RCC 7860 (cell line): ENCODE data around the gene NCAM1.

Experiments used
- DNase-seq: peaks from one replicate; pipeline ENCODE4 v3.0.0-alpha.2; 2015; ENCODE audit warnings: low spot score
- FAIRE-seq: peaks from 2 replicates; lab custom pipeline; 2012; peaks lifted over from hg19 to GRCh38; lab: Jason Lieb, UNC

The NCAM1 gene

DNA sequence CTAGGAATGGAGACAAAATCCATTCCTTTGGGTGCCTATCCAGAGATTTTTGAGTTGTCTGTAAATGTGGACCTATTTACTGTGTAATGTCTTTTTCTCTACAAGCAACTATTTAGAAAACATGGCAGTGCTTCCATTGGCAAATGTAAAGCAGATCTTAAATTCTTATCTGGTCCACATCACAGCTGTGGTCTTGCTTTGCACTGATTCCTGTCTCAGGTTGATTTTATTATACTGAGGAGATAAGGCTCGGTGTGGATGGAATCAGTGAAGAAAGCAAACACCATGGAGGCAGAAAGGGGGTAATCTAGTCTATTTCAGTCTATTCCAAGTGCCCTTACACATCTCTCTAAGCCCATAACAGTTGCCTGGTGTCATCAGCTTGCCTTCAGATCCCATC lies 160.5 kb downstream of the NCAM1 start:
- DNase-seq: no peak
- no peak for FAIRE-seq

GRCh38 chr11:113124006-113124405 lies 162.8 kb downstream of the NCAM1 start:
- DNase-seq: no peak
- no peak for FAIRE-seq

DNA sequence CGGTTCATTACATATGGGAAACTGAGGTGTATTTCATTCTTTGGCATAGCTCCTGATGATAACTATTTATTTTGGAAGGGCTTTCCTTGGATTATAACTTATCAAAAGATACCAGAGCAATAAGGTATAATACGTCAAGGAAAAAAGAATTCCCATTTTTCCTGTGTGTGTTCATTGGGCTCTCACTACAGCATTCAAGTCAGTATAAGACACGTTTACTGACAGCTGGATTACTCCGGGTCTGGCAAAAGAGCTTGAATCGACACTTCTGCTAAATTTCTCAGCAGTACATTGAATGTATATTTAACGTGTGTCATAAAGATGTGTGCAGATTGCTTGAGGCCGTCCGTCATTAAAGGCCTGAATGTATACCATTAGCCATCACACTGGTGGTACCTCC lies 163.4 kb downstream of the NCAM1 start:
- no peak for DNase-seq
- no peak for FAIRE-seq

DNA sequence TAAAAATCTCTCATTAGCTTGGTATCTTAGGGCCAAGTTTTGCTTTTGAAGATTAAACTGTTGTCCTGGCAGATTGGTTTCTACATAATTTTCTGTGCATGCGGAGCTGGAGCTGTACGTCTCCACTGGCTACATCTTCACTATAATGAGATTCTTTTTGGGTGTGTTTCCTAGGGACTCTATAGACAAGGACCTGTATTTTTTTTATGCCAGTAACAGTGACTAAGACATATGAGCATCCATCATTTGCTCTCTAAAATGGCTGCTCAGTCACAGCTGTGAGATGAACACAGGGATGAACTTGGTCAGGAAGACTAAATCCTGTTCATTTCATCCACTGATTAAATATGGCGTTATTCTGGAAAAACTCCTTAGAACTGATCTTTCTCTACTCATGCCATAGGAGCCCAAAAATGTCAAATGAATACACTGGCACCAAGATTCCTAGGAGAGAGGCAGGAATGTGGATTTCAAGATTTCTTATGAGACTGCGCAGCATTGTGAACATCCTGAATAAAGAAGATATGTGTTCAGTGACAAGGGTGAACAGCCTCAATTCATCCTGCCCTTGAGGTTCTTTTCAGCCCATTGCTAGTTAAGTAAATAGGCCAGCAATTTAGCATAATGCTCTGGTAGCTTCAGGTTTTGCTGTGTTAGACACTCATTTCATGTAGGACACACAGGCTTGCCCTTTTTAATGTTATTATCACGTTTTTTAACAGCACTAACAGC lies 168.2 kb downstream of the NCAM1 start:
- DNase-seq (no peak), FAIRE-seq (no peak)

- no peak for DNase-seq
- FAIRE-seq: no peak
These were observed 170.0 kb downstream of the NCAM1 start for GRCh38 chr11:113131036-113131775.

DNA sequence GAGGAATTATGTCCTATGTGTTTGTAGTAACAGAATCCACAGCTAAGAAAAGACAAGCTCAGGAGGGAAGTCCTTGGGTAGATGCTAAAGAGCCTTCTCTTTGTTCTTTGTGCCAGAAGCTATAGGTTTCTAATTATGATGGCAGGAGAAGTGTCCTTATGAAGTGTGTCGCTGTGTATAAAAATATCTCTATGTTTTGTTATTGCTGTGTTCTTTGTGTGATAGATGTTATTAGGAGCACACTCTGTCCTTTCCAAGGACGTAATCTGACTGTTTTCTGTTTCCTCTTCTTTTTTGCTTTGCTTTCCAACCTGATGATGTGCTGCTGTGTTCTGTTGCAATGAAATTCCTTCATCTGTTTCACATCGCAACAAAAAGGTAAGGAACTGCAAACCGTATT lies 171.9 kb downstream of the NCAM1 start:
- FAIRE-seq (no peak), DNase-seq (no peak)

- DNase-seq (no peak), FAIRE-seq (no peak)
These were observed 173.4 kb downstream of the NCAM1 start for GRCh38 chr11:113134626-113135025.

GRCh38 chr11:113137713-113138529 lies 176.7 kb downstream of the NCAM1 start:
- no peak for FAIRE-seq
- no peak for DNase-seq

GRCh38 chr11:113138731-113139130 lies 177.5 kb downstream of the NCAM1 start:
- DNase-seq (no peak), FAIRE-seq (no peak)

GRCh38 chr11:113141010-113141409 lies 179.8 kb downstream of the NCAM1 start:
- no peak for FAIRE-seq
- no peak for DNase-seq

DNA sequence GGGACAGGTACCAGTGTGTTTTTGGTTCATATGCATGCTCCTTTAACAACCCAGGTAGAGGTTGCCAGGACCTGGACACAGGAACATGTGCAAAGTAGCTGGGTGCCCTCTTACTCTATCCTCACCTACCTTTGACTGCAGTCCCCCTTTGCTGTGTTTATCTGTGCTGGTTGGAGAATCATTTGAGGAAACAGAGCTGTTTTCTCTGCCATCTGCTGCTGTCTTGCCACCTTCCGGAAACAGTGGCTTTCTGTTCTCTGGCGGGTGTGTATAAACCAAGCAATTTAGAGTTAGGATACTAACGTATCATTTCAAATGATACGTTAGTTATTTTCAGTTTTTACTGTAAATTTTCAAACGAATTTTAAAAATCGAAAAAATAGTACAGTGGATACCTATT lies 181.3 kb downstream of the NCAM1 start:
- FAIRE-seq: no peak

GRCh38 chr11:113147249-113147648 lies 186.0 kb downstream of the NCAM1 start:
- FAIRE-seq (no peak), DNase-seq (no peak)

More for the DNA sequence above, 181.3 kb downstream of the NCAM1 start:
- no peak for DNase-seq

- DNase-seq (no peak), FAIRE-seq (no peak)
These were observed 186.9 kb downstream of the NCAM1 start for GRCh38 chr11:113148076-113148475.

DNA sequence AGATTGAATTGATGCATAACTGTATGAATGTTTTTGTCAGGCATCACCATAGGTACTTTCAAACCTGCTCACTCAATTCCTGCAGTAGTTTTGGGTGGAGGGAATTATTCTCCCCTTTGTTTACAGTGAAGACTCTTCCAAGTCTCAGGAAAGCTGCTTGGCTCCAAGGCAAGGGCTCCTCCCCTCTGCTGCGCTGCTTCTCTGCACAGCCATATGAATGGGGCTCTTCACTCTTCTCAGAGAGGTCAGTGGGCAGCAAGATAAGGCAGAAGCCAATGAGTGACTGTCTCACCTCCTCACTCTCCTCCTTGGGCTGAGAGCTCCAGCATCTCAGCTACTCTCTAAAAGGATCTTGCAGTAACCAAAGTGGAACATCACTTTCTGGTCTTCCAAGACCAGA lies 187.4 kb downstream of the NCAM1 start:
- FAIRE-seq (no peak), DNase-seq (no peak)

DNA sequence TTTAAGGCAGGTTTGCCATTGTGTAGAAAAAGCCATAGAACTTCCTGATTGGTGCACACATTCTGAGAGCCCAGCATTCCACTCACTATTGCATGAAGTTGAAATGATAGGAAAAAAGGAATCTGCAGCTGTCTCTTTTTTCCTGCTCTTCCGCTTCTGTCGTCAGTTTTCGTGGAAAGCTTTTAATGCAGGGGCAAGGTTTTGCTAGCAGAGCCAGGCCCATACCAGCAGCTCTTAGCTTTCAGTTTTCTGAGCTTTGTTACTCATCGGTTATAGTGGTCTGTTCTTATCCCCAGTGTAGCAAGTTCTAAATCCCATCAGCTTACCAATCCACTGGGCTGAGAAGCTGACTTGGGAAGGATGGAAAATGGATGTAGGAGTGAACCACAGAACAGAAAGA lies 190.3 kb downstream of the NCAM1 start:
- FAIRE-seq (no peak), DNase-seq (no peak)

- FAIRE-seq (no peak), DNase-seq (no peak)
These were observed 191.3 kb downstream of the NCAM1 start for GRCh38 chr11:113152500-113152899.

DNA sequence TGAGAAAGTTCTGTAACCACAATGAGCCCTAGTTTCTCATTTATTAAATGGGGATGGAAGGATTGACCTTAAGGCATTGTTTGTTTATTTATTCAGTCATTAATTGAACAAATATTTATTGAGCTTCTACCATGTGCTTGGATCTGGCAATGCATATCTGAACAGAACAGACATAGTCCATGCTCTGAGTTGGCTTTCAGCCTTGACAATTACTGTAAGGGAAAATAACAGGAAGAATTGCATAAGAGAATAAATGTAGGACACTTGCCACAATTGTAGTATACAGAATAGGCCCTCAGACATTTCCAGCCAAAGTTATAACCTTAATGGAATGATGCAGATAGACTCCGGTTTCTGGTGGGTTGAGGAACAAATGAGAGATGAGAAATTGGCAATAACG lies 192.6 kb downstream of the NCAM1 start:
- no peak for FAIRE-seq
- no peak for DNase-seq

GRCh38 chr11:113159988-113160807 lies 199.0 kb downstream of the NCAM1 start:
- no peak for FAIRE-seq
- DNase-seq: no peak

DNA sequence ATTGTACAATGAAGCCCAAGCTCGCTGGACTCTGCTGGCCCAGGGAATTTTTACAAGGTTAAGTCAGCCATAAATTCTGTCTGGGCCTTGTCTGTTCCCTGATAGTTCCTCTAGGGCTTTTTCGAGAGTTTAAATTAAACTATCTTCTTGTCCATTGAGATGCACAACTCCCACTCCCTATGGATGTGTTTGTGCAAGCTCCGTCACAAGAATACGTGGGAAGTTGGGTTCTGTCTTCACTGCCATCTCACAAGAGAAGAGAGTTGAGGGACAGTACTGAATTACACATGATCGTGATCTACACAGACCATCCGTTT lies 199.5 kb downstream of the NCAM1 start:
- DNase-seq: no peak
- no peak for FAIRE-seq

GRCh38 chr11:113161711-113162591 lies 200.7 kb downstream of the NCAM1 start:
- FAIRE-seq (no peak), DNase-seq (no peak)
